ENCODE measurements around the gene PPFIBP1. TPM values are rescaled to one million over a fixed set of nuclear protein-coding genes. Genes with fewer than 3 reads are reported as not detected.

The PPFIBP1 gene
- total and polyA plus RNA-seq, 10 donors, result 3.7 to 182 (median 92.4) TPM

DNA sequence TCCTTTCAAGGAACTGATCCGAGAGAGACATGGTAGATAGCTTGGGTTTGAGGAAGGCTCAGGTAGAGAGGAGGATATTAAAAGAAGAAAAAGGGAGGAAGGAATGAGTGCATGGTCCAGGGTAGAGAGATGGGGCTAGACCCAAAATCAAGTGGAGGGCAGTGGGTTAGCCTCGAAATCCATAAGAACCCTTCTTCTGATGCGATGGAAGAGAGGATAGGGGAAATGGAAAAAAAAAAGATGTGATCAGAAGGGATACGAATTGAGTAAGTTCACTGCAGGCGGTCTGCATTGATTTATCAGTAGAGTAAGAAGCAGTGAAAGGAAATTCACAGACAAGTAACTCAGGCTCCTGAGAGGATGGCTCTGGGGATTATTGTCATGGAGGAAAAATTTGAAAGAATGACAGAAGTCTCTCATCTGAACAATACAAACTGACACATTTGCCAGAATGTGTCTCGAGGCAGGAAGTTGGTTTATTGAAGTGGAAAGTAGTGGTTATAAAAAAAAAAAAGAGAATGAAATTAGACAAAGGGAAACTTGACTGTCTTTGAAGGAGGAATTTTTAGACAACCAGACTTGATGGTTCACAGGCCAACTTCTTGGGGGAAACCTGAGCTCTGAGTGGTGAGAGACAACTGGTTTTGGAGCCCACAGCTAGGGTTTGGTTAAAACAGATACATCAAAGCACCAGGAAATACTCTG lies 10.2 kb downstream of the PPFIBP1 start:
- Histone ChIP-seq H3K4me1 (peaks cover 8 to 80% (median 42%) of the 10 kb centered on the region in 6 donors), H3K9me3 (no peaks in the 10 kb centered on the region), H3K27me3 (replicated peaks in 1 of 7) (no peaks in the 10 kb centered on the region), H3K4me3 (no peak overlapping the region), H3K36me3 (no peaks in the 10 kb centered on the region), H3K27ac (peak overlapping the region in 2 of 8 donors; percentile 14 to 22)
- DNase-seq, result no peak
- intact Hi-C loops (cut with DNase I; ENCODE audit: low total_unique reads), result no loop called here
- no peak for TF ChIP-seq POLR2A (IDR thresholded peaks at IDR 0.05)
- TF ChIP-seq, protein P1, sequence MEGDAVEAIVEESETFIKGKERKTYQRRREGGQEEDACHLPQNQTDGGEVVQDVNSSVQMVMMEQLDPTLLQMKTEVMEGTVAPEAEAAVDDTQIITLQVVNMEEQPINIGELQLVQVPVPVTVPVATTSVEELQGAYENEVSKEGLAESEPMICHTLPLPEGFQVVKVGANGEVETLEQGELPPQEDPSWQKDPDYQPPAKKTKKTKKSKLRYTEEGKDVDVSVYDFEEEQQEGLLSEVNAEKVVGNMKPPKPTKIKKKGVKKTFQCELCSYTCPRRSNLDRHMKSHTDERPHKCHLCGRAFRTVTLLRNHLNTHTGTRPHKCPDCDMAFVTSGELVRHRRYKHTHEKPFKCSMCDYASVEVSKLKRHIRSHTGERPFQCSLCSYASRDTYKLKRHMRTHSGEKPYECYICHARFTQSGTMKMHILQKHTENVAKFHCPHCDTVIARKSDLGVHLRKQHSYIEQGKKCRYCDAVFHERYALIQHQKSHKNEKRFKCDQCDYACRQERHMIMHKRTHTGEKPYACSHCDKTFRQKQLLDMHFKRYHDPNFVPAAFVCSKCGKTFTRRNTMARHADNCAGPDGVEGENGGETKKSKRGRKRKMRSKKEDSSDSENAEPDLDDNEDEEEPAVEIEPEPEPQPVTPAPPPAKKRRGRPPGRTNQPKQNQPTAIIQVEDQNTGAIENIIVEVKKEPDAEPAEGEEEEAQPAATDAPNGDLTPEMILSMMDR (IDR thresholded peaks at IDR 0.05 in 8 of 11, conservative IDR thresholded peaks at IDR 0.05 in 3 of 11), result no peak
- TF ChIP-seq POLR2AphosphoS5 (IDR thresholded peaks at IDR 0.05), result no peak
- 55 to 64% (median 60%) methylated on average over 6 of the region's 6 CpGs for WGBS, 5 donors

DNA sequence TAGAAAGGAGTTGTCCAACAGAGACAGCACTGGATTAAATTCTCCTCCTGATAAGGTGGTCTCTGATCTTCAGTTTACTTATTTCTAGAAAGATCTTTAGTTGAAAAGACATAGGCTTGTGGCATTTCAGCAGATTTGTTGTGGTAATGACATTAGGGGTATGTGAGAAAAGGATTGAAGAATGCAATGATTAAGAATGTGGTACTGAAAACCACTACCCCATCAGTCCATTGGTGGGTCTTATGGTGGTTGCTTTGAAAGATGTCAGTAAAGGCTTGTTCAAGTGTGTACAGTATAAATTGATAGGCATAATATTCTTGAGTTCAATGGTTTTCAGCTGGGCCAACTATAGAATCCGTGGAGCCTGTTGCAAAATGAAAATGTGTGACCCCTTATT lies 10.8 kb downstream of the PPFIBP1 start:
- TF ChIP-seq POLR2A (IDR thresholded peaks at IDR 0.05), result no peak
- TF ChIP-seq, protein P1 (IDR thresholded peaks at IDR 0.05 in 8 of 11, conservative IDR thresholded peaks at IDR 0.05 in 3 of 11), result no peak
- no peak for TF ChIP-seq POLR2AphosphoS5 (IDR thresholded peaks at IDR 0.05)
- Histone ChIP-seq H3K4me1 (peaks cover 8 to 82% (median 42%) of the 10 kb centered on the region in 6 donors), H3K36me3 (no peaks in the 10 kb centered on the region), H3K27me3 (replicated peaks in 1 of 7) (no peaks in the 10 kb centered on the region), H3K4me3 (no peak overlapping the region), H3K9me3 (no peaks in the 10 kb centered on the region), H3K27ac (peak overlapping the region in 2 of 8 donors; percentile 14 to 22)
- 70 to 85% (median 72%) methylated on average over 1 of the region's 1 CpG for WGBS, 5 donors
- intact Hi-C loops (cut with DNase I; ENCODE audit: low total_unique reads), result no loop called here
- DNase-seq, result no peak

DNA sequence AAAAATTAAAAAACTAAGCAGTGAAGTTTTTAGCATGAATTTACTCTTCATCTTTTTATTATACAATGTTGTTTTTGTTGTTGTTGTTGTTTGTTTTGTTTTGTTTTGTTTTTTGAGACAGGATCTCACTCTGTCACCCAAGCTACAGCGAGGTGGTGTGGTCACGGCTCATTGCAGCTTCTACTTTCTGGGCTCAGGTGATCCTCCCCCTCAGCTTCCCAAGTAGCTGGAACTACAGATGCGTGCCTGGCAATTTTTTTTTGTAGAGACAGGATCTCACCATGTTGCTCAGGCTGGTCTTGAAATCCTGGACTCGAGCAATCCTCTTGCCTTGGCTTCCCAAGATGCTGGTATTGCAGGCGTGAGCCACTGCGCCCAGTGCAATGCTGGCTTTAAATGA lies 11.3 kb downstream of the PPFIBP1 start:
- WGBS, 5 donors, result 74 to 81% (median 76%) methylated on average over 6 of the region's 6 CpGs
- no peak overlapping the region for H3K27ac ChIP-seq

More for the DNA sequence above, 11.3 kb downstream of the PPFIBP1 start:
- no peak for DNase-seq
- Histone ChIP-seq H3K36me3 (no peaks in the 10 kb centered on the region), H3K4me1 (peaks cover 10 to 77% (median 42%) of the 10 kb centered on the region in 6 donors), H3K9me3 (no peaks in the 10 kb centered on the region), H3K4me3 (no peak overlapping the region), H3K27me3 (replicated peaks in 1 of 7) (no peaks in the 10 kb centered on the region)
- TF ChIP-seq, protein P1 (IDR thresholded peaks at IDR 0.05 in 8 of 11, conservative IDR thresholded peaks at IDR 0.05 in 3 of 11), result no peak
- TF ChIP-seq POLR2A (IDR thresholded peaks at IDR 0.05) (no peak), POLR2AphosphoS5 (IDR thresholded peaks at IDR 0.05) (no peak)
- intact Hi-C loops (cut with DNase I; ENCODE audit: low total_unique reads), result no loop called here
